Breast epithelium (tissue), 3 donors: ENCODE measurements around the gene CTCFL.

ENCODE experiments used
- POLR2A ChIP-seq: fragments of 450-650 bp; IDR thresholded peaks from one replicate; pipeline ENCODE4 v1.6.1; 2016; ENCODE audit warnings: antibody characterized with exemption, mild to moderate bottlenecking, moderate library complexity
- TF ChIP-seq, protein P1 (sequence below), 3 donors: fragments of 450-650 bp; IDR thresholded peaks; one replicate each; pipeline ENCODE4 v1.5.1; 2016 to 2017; ENCODE audit warnings: antibody characterized with exemption in 3 of 3, mild to moderate bottlenecking in 3 of 3, moderate library complexity in 3 of 3

DNA sequence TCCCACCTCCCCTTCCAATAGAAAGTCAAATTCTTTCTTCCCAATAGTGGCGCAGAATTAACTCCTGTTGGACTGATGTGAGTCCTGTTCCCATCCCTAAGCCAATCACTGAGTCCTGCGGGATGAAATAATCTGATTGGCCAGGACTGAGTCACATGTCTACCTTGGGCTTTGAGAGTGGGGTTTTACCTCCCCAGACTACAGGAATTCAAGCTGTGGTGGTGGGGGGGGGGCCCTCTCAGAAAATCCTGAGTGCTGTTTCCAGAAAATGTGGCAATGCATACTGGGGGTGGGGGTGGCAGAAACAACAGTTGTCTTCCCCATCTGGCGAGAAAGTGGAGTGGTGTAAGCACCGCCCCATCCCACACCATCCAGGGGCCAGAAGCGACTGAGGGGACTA is 65.7 kb downstream of the CTCFL start:
- TF ChIP-seq POLR2A, result no peak
- TF ChIP-seq, protein P1, sequence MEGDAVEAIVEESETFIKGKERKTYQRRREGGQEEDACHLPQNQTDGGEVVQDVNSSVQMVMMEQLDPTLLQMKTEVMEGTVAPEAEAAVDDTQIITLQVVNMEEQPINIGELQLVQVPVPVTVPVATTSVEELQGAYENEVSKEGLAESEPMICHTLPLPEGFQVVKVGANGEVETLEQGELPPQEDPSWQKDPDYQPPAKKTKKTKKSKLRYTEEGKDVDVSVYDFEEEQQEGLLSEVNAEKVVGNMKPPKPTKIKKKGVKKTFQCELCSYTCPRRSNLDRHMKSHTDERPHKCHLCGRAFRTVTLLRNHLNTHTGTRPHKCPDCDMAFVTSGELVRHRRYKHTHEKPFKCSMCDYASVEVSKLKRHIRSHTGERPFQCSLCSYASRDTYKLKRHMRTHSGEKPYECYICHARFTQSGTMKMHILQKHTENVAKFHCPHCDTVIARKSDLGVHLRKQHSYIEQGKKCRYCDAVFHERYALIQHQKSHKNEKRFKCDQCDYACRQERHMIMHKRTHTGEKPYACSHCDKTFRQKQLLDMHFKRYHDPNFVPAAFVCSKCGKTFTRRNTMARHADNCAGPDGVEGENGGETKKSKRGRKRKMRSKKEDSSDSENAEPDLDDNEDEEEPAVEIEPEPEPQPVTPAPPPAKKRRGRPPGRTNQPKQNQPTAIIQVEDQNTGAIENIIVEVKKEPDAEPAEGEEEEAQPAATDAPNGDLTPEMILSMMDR (IDR thresholded peaks at IDR 0.05), result no peak
